Right forelimb (tissue), 1 donor: ENCODE measurements around the gene CASK.
"Not testable (repeated sequence)": the region's sequence is repeated elsewhere in the genome, so short reads cannot be mapped to it uniquely, and the experiment has no call there.

ENCODE experiments used
- DNase-seq: peaks from one replicate; pipeline ENCODE4 v3.0.0-alpha.2; 2018

CASK gene

DNA sequence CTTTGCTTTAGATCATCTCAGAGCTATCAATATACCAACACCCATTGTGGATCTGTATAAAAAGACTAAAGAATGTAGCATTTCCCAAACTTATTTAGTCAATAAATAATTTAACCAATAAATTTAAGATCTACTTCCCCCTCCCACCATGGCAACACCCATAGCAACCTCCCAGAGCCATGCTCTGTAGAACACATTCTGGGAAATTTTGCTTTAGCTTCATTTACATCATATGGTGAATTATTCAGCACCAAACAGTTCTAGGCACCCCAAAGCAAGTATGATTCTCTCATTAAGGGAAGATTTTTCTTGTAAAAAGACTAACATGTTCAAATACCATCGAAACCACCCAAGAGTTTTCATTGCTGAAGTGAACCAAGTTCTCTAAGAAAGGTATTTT is 315.1 kb downstream of the CASK start:
- DNase-seq = no peak

- DNase-seq = no peak
These were observed 316.0 kb downstream of the CASK start for GRCh38 chrX:41607264-41607832.

- not testable (repeated sequence) for DNase-seq
These were observed 317.3 kb downstream of the CASK start for GRCh38 chrX:41606057-41606456.

DNA sequence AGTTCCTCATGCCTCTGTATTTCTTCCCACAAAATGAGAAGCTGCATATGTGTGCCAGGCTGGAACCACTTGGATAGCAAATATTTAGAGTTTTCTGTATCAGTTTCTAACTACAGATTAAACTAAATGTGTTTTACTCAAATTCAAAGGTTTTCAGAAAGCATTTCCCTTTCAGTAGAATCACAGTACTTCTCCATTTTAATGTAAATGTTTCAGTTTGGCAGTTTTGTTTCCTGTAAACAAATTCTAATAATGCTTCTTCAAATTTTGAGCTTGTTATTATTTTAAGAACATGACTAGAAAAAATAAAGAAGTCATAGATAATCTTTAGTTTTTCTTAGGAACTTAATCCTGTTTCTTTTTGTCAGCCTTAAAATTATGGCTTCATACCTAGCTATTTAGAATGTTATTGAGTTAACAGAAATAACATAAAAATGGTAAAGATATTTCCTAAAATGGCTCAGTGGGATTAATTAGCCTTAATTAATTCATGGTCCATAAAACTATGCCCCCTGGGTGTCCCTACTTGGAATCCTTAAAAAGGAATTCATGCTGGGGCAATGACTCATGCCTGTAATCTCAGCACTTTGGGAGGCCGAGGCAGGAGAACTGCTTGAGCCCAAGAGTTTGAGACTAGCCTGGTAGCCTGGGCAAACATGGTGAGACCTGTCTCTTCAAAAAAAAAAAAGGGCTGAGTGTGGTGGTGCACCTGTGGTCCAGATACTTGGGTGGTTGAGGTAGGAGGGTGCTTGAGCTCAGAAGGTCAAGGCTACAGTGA is 318.4 kb downstream of the CASK start:
- no peak for DNase-seq

DNA sequence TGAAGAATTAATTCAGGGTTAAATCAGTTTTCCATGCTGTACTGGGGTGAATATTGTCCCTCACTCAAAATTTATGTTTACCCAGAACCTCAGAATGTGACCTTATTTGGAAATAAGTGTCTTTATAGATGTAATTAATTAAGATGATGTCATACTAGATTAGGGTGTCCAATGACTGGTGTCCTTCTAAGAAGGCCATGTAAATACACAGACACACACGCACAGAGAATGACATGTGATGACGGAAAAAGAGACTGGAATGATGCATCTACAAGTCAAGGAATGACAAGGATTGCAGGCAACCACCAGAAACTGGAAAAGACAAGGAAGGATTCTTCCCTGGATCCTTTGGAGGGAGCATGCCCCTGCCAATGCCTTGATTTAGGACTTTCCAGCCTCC is 319.2 kb downstream of the CASK start:
- no peak for DNase-seq

DNA sequence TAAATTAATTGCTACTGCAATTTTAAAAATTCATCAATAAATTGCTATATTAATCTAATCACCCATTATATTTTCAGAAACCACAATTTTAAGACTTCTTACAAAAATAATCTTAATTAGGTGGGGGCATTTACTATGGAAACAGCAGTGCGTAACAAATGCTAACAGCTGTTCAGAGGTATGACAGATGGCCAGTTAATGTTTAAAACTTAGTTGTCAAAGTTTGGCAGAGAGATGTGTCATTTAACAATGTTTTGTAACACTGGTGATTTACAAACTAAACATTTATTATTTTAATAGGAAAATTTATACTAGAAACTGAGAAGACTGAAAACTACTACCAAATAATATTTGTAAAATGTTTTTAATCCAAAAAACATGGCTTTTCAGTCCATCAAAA is 319.8 kb downstream of the CASK start:
- DNase-seq = no peak

GRCh38 chrX:41602816-41603345 is 320.5 kb downstream of the CASK start:
- DNase-seq = no peak

- DNase-seq = no peak
These were observed 323.1 kb downstream of the CASK start for GRCh38 chrX:41600291-41600690.

DNA sequence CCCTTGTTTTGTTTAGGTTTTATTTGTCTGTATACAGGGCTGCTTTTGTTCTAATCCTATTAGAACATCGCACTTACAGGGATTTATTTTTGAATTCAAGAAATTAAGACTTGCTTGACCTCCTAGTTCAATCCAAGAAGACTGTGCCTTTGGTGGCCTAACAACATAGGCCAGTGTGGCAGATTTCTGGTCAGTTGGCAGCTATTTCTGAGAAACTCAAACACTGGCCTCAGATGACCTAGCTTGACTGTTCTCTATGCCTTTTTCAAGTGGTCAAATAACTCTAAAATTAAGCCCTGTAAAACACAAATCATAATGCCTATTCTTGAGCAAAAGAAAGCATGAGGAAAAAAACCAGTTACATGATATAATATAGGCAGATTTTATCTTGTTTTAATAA is 323.8 kb downstream of the CASK start:
- DNase-seq = no peak

DNA sequence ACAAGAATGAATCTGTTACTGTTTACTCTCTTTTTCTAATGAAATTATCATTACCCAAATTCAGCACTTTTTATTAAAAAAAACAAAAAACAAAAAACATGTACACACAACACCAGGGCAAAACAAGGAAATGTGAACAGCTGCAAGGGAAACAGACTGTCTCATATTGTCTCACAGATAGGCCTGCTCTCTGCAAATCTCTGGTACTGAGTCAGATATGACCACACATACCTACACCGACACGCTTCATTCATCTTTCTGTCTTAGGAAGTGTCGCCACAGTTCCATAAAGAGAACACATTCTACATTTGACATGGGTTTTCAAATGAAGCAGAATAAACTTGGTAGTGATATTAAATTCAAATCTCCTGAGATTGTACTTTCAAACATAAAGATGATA is 326.8 kb downstream of the CASK start:
- no peak for DNase-seq

DNA sequence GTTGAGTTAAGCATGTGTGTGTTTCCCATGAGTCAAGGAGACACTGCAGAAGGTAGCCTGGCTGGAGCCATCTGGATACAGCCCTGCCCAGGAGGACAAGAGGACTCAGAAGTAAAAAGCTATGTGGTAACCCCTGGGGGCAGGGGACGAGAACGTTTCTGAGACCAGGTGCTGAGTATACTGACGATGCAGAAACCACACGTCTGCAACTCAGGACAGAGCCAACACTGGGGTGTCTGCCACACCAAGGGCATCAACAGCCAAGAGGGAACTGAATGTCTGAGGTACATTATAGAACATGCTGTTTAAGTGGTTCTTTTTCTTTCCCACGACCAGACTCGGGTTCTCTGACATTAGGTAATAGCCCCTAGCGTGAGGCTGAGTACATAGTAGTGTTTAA is 328.7 kb downstream of the CASK start:
- no peak for DNase-seq

DNA sequence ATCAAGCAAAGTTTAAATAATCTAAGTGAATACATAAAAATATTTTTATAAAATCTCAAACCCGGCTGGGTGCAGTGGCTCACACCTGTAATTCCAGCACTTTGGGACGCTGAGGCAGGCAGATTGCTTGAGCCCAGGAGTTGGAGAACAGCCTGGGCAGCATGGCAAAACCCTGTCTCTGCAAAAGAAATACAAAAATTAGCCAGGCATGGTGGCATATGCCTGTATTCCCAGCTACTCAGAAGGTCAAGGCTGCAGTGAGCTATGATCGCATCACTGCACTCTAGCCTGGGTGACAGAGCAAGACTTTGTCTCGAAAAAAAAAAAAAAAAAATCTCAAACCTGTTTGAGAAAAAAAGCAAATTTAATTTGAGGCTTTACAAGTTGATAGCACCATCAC is 331.4 kb downstream of the CASK start:
- no peak for DNase-seq

GRCh38 chrX:41590641-41591040 is 332.7 kb downstream of the CASK start:
- no peak for DNase-seq

- DNase-seq = no peak
These were observed 333.6 kb downstream of the CASK start for GRCh38 chrX:41589634-41590270.

DNA sequence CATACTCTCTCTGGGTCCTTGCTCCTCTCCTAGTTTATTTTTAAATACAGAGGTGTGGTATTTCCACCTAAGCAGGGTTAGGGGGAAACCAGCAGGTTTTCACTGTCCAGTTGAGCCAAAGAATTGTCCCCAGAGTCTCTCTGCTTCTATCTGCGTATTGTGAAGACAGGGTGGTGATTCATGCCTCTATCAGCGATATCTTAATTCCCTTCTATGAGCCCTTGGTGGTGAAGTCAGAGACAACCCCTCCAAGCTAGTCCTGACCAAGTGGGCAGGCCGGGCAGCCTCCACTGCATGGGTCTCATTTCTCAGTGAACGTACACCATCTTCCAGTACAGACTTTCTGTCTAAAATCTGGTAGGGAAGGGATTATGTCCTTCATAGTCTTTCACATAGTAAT is 335.1 kb downstream of the CASK start:
- no peak for DNase-seq

DNA sequence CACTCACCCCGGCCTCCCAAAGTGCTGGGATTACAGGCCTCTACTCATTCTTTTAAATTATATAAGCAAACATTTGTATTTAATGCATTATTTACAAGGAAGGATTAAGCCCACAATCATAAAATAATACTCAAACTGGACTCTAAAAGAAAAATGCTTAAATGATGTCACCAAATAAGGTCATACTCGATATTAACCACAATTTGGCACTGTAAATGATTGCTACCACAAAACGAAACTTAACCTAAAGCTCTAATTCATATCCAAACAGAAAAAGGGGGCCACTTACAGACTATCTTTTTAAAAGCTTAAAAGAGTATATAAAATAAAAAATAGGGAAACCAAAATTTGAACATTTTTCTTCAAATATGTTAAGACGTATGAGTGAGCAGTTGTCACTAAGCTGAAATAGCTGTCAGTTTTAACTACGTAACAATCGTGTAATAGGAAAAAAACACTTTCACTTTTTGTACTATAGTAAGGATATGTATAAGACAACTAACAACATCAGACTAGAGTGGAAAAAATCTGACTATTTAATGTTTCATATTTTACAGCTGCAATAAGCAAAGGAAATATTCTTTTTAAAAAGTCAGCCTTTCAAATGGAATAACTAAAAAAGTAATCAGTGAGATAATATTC is 342.8 kb downstream of the CASK start:
- DNase-seq = no peak

DNA sequence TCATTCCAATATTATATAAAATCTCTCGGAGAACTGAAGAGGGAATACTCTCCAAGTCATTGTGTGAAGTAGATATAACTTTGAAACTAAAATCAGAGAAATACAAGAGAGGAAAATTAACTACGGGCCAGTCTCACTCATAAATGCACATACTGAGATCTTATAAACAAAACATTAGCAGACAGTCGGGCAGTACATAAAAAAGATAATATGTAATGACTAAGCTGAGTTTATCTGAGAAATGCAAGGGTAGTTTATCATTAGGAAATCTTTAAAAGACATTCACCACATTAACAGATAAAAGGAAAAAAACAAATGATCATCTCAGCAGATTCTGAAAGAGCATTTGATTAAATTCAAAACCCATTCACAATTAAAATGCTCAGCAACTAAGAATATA is 359.5 kb downstream of the CASK start:
- DNase-seq = no peak

- no peak for DNase-seq
These were observed 362.3 kb downstream of the CASK start for GRCh38 chrX:41561045-41561444.

GRCh38 chrX:41559235-41560052 is 363.9 kb downstream of the CASK start:
- peak; percentile 45 for DNase-seq

GRCh38 chrX:41558531-41558930 is 364.8 kb downstream of the CASK start:
- DNase-seq = no peak

DNA sequence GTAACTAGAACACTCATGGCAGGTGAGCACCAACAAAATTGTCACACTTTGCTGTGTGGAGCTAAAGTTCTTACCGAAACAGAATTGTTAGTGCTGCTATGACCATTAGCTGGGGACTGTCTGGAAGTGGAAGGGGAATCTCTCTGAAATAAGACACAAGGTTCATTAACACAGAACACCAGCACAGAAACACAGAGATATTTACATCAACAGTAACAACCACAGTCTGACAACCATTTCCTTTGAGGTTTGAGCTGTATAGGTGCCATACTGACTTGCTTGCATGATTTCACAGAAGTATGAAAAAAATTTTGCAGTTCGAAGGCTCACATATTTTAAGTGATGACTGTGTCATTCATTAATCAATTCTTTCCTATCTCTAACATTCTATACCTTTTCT is 366.4 kb downstream of the CASK start:
- DNase-seq = no peak

DNA sequence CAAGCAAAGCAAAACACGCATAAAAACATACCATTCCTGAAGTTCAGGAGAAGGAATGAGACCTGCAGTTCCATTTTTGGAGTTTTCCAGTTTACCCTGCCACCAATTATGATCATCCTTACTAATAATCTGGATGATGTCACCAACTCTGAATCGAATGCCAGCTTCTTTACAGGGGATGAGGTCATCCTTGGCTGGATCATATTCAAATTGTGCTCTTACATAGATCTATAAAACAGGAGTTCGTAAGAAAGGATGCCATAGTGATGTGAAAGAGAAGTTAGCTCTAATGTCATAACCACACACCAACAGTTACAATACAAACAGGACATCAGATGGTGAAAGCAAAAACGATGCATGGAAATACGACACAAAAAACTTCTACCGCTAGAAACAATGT is 369.7 kb downstream of the CASK start:
- DNase-seq = no peak

GRCh38 chrX:41548411-41548810 is 374.9 kb downstream of the CASK start:
- DNase-seq = no peak
